Endodermal cell (in vitro differentiated cells): Measurements from ENCODE around the gene ETNPPL. TPM values are rescaled to one million over a fixed set of nuclear protein-coding genes. Genes with fewer than 3 reads are reported as not detected.

Source experiments
- DNase-seq: peaks from one replicate; pipeline ENCODE4 v3.0.0-alpha.2; 2017
- H3K27ac ChIP-seq: 2 replicates; pipeline ENCODE4 v1.5.1; 2013; ENCODE audit warnings: mild to moderate bottlenecking, low read depth, low read length, moderate library complexity
- H3K27me3 ChIP-seq: 2 replicates; pipeline ENCODE4 v1.6.1; 2013; ENCODE audit warnings: mild to moderate bottlenecking, low read length, moderate library complexity; ENCODE audit not compliant: insufficient read depth, control insufficient read depth, poor library complexity, severe bottlenecking
- H3K36me3 ChIP-seq: 2 replicates; pipeline ENCODE4 v1.7.0; 2013; ENCODE audit warnings: mild to moderate bottlenecking, low read length, moderate library complexity; ENCODE audit not compliant: control insufficient read depth, insufficient read depth
- H3K4me1 ChIP-seq: one replicate; pipeline ENCODE4 v1.7.0; 2013; ENCODE audit warnings: low read length; ENCODE audit not compliant: control insufficient read depth, insufficient read depth
- H3K4me3 ChIP-seq: 2 replicates; pipeline ENCODE4 v1.5.1; 2013; ENCODE audit warnings: mild to moderate bottlenecking, low read length, moderate library complexity
- H3K9ac ChIP-seq: 2 replicates; pipeline ENCODE4 v1.6.1; 2013; ENCODE audit warnings: mild to moderate bottlenecking, low read length, moderate library complexity; ENCODE audit not compliant: poor library complexity, severe bottlenecking; ENCODE audit errors: extremely low read depth
- H3K9me3 ChIP-seq: 2 replicates; pipeline ENCODE4 v1.6.1; 2013; ENCODE audit warnings: mild to moderate bottlenecking, low read length, moderate library complexity; ENCODE audit not compliant: control insufficient read depth
- H3K27ac Mint-ChIP-seq: 2 replicates; pipeline ENCODE4 v1.8.0; 2020; ENCODE audit warnings: mixed read lengths
- H3K27me3 Mint-ChIP-seq: 2 replicates; pipeline ENCODE4 v1.8.0; 2021; ENCODE audit warnings: mild to moderate bottlenecking, mixed read lengths; ENCODE audit not compliant: insufficient read depth
- H3K36me3 Mint-ChIP-seq: 2 replicates; pipeline ENCODE4 v1.8.0; 2020; ENCODE audit warnings: low read depth, mixed read lengths
- H3K4me1 Mint-ChIP-seq: 2 replicates; pipeline ENCODE4 v1.8.0; 2020; ENCODE audit warnings: mixed read lengths
- H3K4me3 Mint-ChIP-seq: 2 replicates; pipeline ENCODE4 v1.8.0; 2020; ENCODE audit warnings: mild to moderate bottlenecking, moderate library complexity, mixed read lengths
- H3K9me3 Mint-ChIP-seq: 2 replicates; pipeline ENCODE4 v1.8.0; 2020; ENCODE audit warnings: mild to moderate bottlenecking, mixed read lengths
- CTCF ChIP-seq: fragments of 200-600 bp; sonication (generic); conservative IDR thresholded peaks from 2 replicates; pipeline ENCODE4 v1.5.0; 2021; ENCODE audit warnings: antibody characterized with exemption, mild to moderate bottlenecking
- WGBS, 2 experiments: methylation state at CpG; one replicate each; pipeline versions ENCODE4 v1.1.5 to v1.1.7; 2013; ENCODE audit warnings: missing lambda C conversion rate in 2 of 2, mixed read lengths in 1 of 2; ENCODE audit not compliant: insufficient coverage in 1 of 2, insufficient read length in 1 of 2; 5-methylcytosine and 5-hydroxymethylcytosine counted together
- total RNA-seq, 2 donors: library from RNA; stranded (reverse); fragmentation: NEBNext Ultra II Directional in 1 of 2; extraction: Animal tissue kit (Norgen Biotek cat#: 25700) in 1 of 2; gene quantifications; 2 replicates in 1 of 2; 3 replicates in 1 of 2; pipeline ENCODE4 v1.2.1, GENCODE V29; 2021

ETNPPL gene
- total RNA-seq, 2 donors from 2014 or later: 9.6 to 13.2 TPM

GRCh38 chr4:108725457-108725856, 37.4 kb downstream of the ETNPPL start:
- no peak for TF ChIP-seq CTCF
- Histone ChIP-seq H3K4me1 (no peaks in the 10 kb centered on the region), H3K9me3 (peaks cover 63% of the 10 kb centered on the region)

GRCh38 chr4:108717386-108717785, 45.5 kb downstream of the ETNPPL start:
- Histone ChIP-seq H3K9me3 (peaks cover 32% of the 10 kb centered on the region), H3K36me3 (no peaks in the 10 kb centered on the region), H3K9ac (no peak overlapping the region), H3K4me3 (peak overlapping the region; percentile 9), H3K27me3 (no peaks in the 10 kb centered on the region), H3K4me1 (peaks cover 9% of the 10 kb centered on the region), H3K27ac (no peak overlapping the region)
- no peak for TF ChIP-seq CTCF
- H3K4me1 Mint-ChIP-seq: peaks cover 38% of the 10 kb centered on the region
- no peak overlapping the region for H3K27ac Mint-ChIP-seq
- no peaks in the 10 kb centered on the region for H3K27me3 Mint-ChIP-seq
- no peaks in the 10 kb centered on the region for H3K36me3 Mint-ChIP-seq
- H3K4me3 Mint-ChIP-seq: no peak overlapping the region
- 95% methylated on average over 2 of the region's 2 CpGs; no CpG with 5 or more reads in 1 of the 2 experiments for WGBS, 2 experiments
- H3K9me3 Mint-ChIP-seq: peaks cover 21% of the 10 kb centered on the region
- no peak for DNase-seq

More at GRCh38 chr4:108725457-108725856, 37.4 kb downstream of the ETNPPL start:
- H3K27ac Mint-ChIP-seq: no peak overlapping the region
- H3K27ac ChIP-seq: no peak overlapping the region
- WGBS, 2 experiments: 71% methylated on average over 1 of the region's 1 CpG; no CpG with 5 or more reads in 1 of the 2 experiments
- H3K4me3 Mint-ChIP-seq: no peak overlapping the region
- H3K9ac ChIP-seq: no peak overlapping the region
- DNase-seq: no peak
- no peaks in the 10 kb centered on the region for H3K4me1 Mint-ChIP-seq
- no peaks in the 10 kb centered on the region for H3K27me3 ChIP-seq
- H3K27me3 Mint-ChIP-seq: no peaks in the 10 kb centered on the region
- H3K36me3 Mint-ChIP-seq: peaks cover 5% of the 10 kb centered on the region
- H3K36me3 ChIP-seq: no peaks in the 10 kb centered on the region
- peak overlapping the region; percentile 41 for H3K4me3 ChIP-seq
- H3K9me3 Mint-ChIP-seq: peaks cover 73% of the 10 kb centered on the region

GRCh38 chr4:108716340-108716739, 46.5 kb downstream of the ETNPPL start:
- no peak overlapping the region for H3K9ac ChIP-seq
- Mint-ChIP-seq H3K4me1 (peaks cover 45% of the 10 kb centered on the region), H3K36me3 (no peaks in the 10 kb centered on the region), H3K27me3 (no peaks in the 10 kb centered on the region), H3K4me3 (no peak overlapping the region), H3K27ac (no peak overlapping the region), H3K9me3 (peaks cover 12% of the 10 kb centered on the region)
- no peak for TF ChIP-seq CTCF
- H3K4me3 ChIP-seq: no peak overlapping the region
- peaks cover 9% of the 10 kb centered on the region for H3K4me1 ChIP-seq
- no peaks in the 10 kb centered on the region for H3K27me3 ChIP-seq
- H3K36me3 ChIP-seq: no peaks in the 10 kb centered on the region
- H3K9me3 ChIP-seq: peaks cover 26% of the 10 kb centered on the region
- H3K27ac ChIP-seq: no peak overlapping the region
- no peak for DNase-seq
- WGBS, 2 experiments: 48 to 50% methylated on average over 2 of the region's 2 CpGs
